Neural cell (in vitro differentiated cells): ENCODE measurements around the gene PIM2. TPM values are rescaled to one million over a fixed set of nuclear protein-coding genes. Genes with fewer than 3 reads are reported as not detected.

Source experiments
- H2AFZ ChIP-seq: fragments of 200-600, 300-800 bp; sonication (generic), shearing (Covaris generic); 2 replicates; pipeline ENCODE4 v1.6.0; 2014; ENCODE audit warnings: low read depth, mild to moderate bottlenecking, antibody characterized with exemption, low read length, moderate library complexity
- H3F3A ChIP-seq: fragments of 200-600 bp; shearing (Covaris generic); 2 replicates; pipeline ENCODE4 v1.6.1; 2016; ENCODE audit warnings: mild to moderate bottlenecking, moderate library complexity, mixed read lengths, antibody characterized with exemption, low read length; ENCODE audit not compliant: insufficient read depth, poor library complexity, severe bottlenecking
- H3K27ac ChIP-seq: fragments of 200-600, 300-800 bp; sonication (generic), shearing (Covaris generic); 2 replicates; pipeline ENCODE4 v1.5.1; 2014; ENCODE audit warnings: mild to moderate bottlenecking, low read length, moderate library complexity
- H3K27me3 ChIP-seq: fragments of 300-800, 200-600 bp; sonication (generic), shearing (Covaris generic); 2 replicates; pipeline ENCODE4 v1.6.0; 2014; ENCODE audit warnings: mild to moderate bottlenecking, low read depth, low read length, moderate library complexity; ENCODE audit not compliant: insufficient read depth
- H3K36me3 ChIP-seq: fragments of 300-800, 200-600 bp; sonication (generic), shearing (Covaris generic); 2 replicates; pipeline ENCODE4 v1.5.1; 2014; ENCODE audit warnings: mild to moderate bottlenecking, antibody characterized with exemption, low read length, moderate library complexity; ENCODE audit not compliant: insufficient read depth
- H3K4me2 ChIP-seq: fragments of 300-800, 200-600 bp; sonication (generic), shearing (Covaris generic); 2 replicates; pipeline ENCODE4 v1.6.0; 2014; ENCODE audit warnings: mild to moderate bottlenecking, low read length
- H3K4me3 ChIP-seq: fragments of 300-800, 200-600 bp; sonication (generic), shearing (Covaris generic); 2 replicates; pipeline ENCODE4 v1.5.1; 2014; ENCODE audit warnings: mild to moderate bottlenecking, low read length, moderate library complexity
- H3K79me2 ChIP-seq: fragments of 200-600 bp; shearing (Covaris generic); replicated peaks from 2 replicates; pipeline ENCODE4 v1.6.0; 2014; ENCODE audit warnings: mild to moderate bottlenecking, low read length, moderate library complexity; ENCODE audit not compliant: insufficient read depth
- H3K9ac ChIP-seq: fragments of 300-800, 200-600 bp; sonication (generic), shearing (Covaris generic); 2 replicates; pipeline ENCODE4 v1.6.1; 2016; ENCODE audit warnings: mild to moderate bottlenecking, low read length, mixed read lengths
- H3K9me2 ChIP-seq: fragments of 200-600 bp; shearing (Covaris generic); 2 replicates; pipeline ENCODE4 v1.6.1; 2016; ENCODE audit warnings: mild to moderate bottlenecking, low read length, mixed read lengths; ENCODE audit not compliant: insufficient read depth
- H3K9me3 ChIP-seq: fragments of 200-600, 300-800 bp; sonication (generic), shearing (Covaris generic); 2 replicates; pipeline ENCODE4 v1.6.1; 2016; ENCODE audit warnings: mild to moderate bottlenecking, mixed run types, low read length, moderate library complexity, mixed read lengths
- H4K20me1 ChIP-seq: fragments of 200-600 bp; shearing (Covaris generic); 2 replicates; pipeline ENCODE4 v1.6.1; 2016; ENCODE audit warnings: mild to moderate bottlenecking, mixed run types; ENCODE audit not compliant: insufficient read depth
- CTCF ChIP-seq: fragments of 450-650 bp; IDR thresholded peaks from 2 replicates; pipeline ENCODE4 v1.5.1; 2014; ENCODE audit warnings: antibody characterized with exemption, mild to moderate bottlenecking, moderate library complexity; ENCODE audit not compliant: poor library complexity, severe bottlenecking
- EP300 ChIP-seq: fragments of 450-650 bp; conservative IDR thresholded peaks from 2 replicates; pipeline ENCODE4 v1.6.1; 2014; ENCODE audit warnings: antibody characterized with exemption, mild to moderate bottlenecking, moderate library complexity; ENCODE audit not compliant: poor library complexity, severe bottlenecking
- EZH2 ChIP-seq: fragments of 200-600, 300-800 bp; shearing (Covaris generic), sonication (generic); IDR thresholded peaks from 2 replicates; pipeline ENCODE4 v1.6.1; 2014; ENCODE audit warnings: antibody characterized with exemption, low read length, borderline replicate concordance, mild to moderate bottlenecking; ENCODE audit not compliant: insufficient read depth, poor library complexity, severe bottlenecking
- MXI1 ChIP-seq: fragments of 450-650 bp; conservative IDR thresholded peaks from 2 replicates; pipeline ENCODE4 v1.6.1; 2014; ENCODE audit warnings: antibody characterized with exemption, mild to moderate bottlenecking; ENCODE audit not compliant: poor library complexity, severe bottlenecking
- POLR2AphosphoS5 ChIP-seq: IDR thresholded peaks from 2 replicates; pipeline ENCODE4 v1.6.1; 2012
- RAD21 ChIP-seq: fragments of 450-650 bp; conservative IDR thresholded peaks from 2 replicates; pipeline ENCODE4 v1.6.1; 2014; ENCODE audit warnings: antibody characterized with exemption, mild to moderate bottlenecking, moderate library complexity
- REST ChIP-seq: IDR thresholded peaks from 2 replicates; pipeline ENCODE4 v1.6.1; 2012; ENCODE audit warnings: borderline replicate concordance
- SMC3 ChIP-seq: fragments of 450-650 bp; conservative IDR thresholded peaks from 2 replicates; pipeline ENCODE4 v1.6.1; 2014; ENCODE audit warnings: antibody characterized with exemption, mild to moderate bottlenecking, moderate library complexity; ENCODE audit not compliant: poor library complexity
- TAF1 ChIP-seq: IDR thresholded peaks from 2 replicates; pipeline ENCODE4 v1.6.1; 2012; ENCODE audit warnings: low read depth
- polyA plus RNA-seq: library from polyadenylated mRNA; depleted of rRNA; stranded (reverse); fragments of >200 nt; gene quantifications from 2 replicates; pipeline ENCODE4 v1.2.3, GENCODE V29; 2014

The PIM2 gene
- polyA plus RNA-seq, 1 donor from 2014 or later = 8.9 TPM

GRCh38 chrX:48958635-48959094 is 39.8 kb upstream of the PIM2 start:
- Histone ChIP-seq H3K9me2 (no peaks in the 10 kb centered on the region), H3K9me3 (no peaks in the 10 kb centered on the region), H3K4me2 (no peak overlapping the region), H2AFZ (no peak overlapping the region), H3K36me3 (no peaks in the 10 kb centered on the region), H3K9ac (peak overlapping the region; percentile 87), H3K4me3 (peak overlapping the region; percentile 76), H3K27me3 (no peaks in the 10 kb centered on the region), H3K27ac (peak overlapping the region; percentile 96), H4K20me1 (no peaks in the 10 kb centered on the region), H3K79me2 (peaks cover 25% of the 10 kb centered on the region), H3F3A (no peaks in the 10 kb centered on the region)
- TF ChIP-seq RAD21 (peak; percentile 9), SMC3 (no peak), TAF1 (no peak)

GRCh38 chrX:48957827-48958634 is 39.2 kb upstream of the PIM2 start:
- H3F3A ChIP-seq = no peaks in the 10 kb centered on the region
- peak overlapping the region; percentile 76 for H3K4me3 ChIP-seq
- peak overlapping the region; percentile 40 for H2AFZ ChIP-seq
- no peaks in the 10 kb centered on the region for H3K9me3 ChIP-seq
- no peaks in the 10 kb centered on the region for H4K20me1 ChIP-seq
- no peaks in the 10 kb centered on the region for H3K9me2 ChIP-seq
- peaks cover 25% of the 10 kb centered on the region for H3K79me2 ChIP-seq
- peak; percentile 83 for TF ChIP-seq EP300
- TF ChIP-seq MXI1 = peak; percentile 33
- no peak for TF ChIP-seq RAD21
- peak; percentile 79 for TF ChIP-seq POLR2AphosphoS5
- TF ChIP-seq CTCF = no peak
- TF ChIP-seq SMC3 = no peak
- TF ChIP-seq TAF1 = no peak
- peak; percentile 57 for TF ChIP-seq REST
- no peak for TF ChIP-seq EZH2
- no peak overlapping the region for H3K4me2 ChIP-seq
- H3K36me3 ChIP-seq = no peaks in the 10 kb centered on the region
- H3K9ac ChIP-seq = peak overlapping the region; percentile 87
- no peaks in the 10 kb centered on the region for H3K27me3 ChIP-seq
- peak overlapping the region; percentile 96 for H3K27ac ChIP-seq
